Endothelial cell of umbilical vein (primary cell): ENCODE data around the gene GAP43. TPM values are rescaled to one million over a fixed set of nuclear protein-coding genes. Genes with fewer than 3 reads are reported as not detected.

Experiments used
- BruUV-seq: library from RNA; stranded (reverse); fragments of 400-500 nt; replicated peaks from 2 replicates; lab custom pipeline; 2021; lab: Mats Ljungman, UMichigan
- CTCF ChIA-PET: fragments of 300-600, 350-600 bp; sonication (Branson Sonifier 250); formaldehyde crosslinking; loops from one replicate; lab custom pipeline; 2021; ENCODE audit warnings: antibody characterized with exemption, inconsistent platforms; lab: Charles Lee
- POLR2A ChIA-PET: fragments of 300-600, 350-600 bp; sonication (Branson Sonifier 250); formaldehyde crosslinking; loops from one replicate; lab custom pipeline; 2021; ENCODE audit warnings: antibody characterized with exemption, inconsistent platforms; lab: Charles Lee
- DNase-seq: peaks from one replicate; pipeline ENCODE4 v3.0.0-alpha.2; 2011; ENCODE audit warnings: low read depth, low spot score
- FAIRE-seq: peaks from 2 replicates; lab custom pipeline; 2011; peaks lifted over from hg19 to GRCh38; lab: Jason Lieb, UNC
- H2AFZ ChIP-seq: 2 replicates; pipeline ENCODE4 v1.6.0; 2012; ENCODE audit warnings: low read depth, low read length, control low read depth, inconsistent platforms
- H3K27ac ChIP-seq: 2 replicates; pipeline ENCODE4 v1.5.1; 2011; ENCODE audit warnings: low read depth, mild to moderate bottlenecking, control low read depth, low read length, moderate library complexity; ENCODE audit not compliant: insufficient read depth
- H3K27me3 ChIP-seq, 2 experiments: 2 replicates each; pipeline versions ENCODE4 v1.6.0 to v1.6.1; 2011; ENCODE audit warnings: low read length in 2 of 2, mixed read lengths in 1 of 2; ENCODE audit not compliant: control insufficient read depth in 2 of 2, insufficient read depth in 2 of 2
- H3K36me3 ChIP-seq, 2 experiments: 2 replicates in 1 of 2; 3 replicates in 1 of 2; pipeline ENCODE4 v1.5.1; 2011; ENCODE audit warnings: low read length in 2 of 2, mild to moderate bottlenecking in 1 of 2, moderate library complexity in 1 of 2; ENCODE audit not compliant: control insufficient read depth in 2 of 2, insufficient read depth in 2 of 2; ENCODE audit errors: extremely low read depth in 1 of 2
- H3K4me1 ChIP-seq: 3 replicates; pipeline ENCODE4 v1.5.1; 2011; ENCODE audit warnings: mild to moderate bottlenecking, low read length; ENCODE audit not compliant: control insufficient read depth, insufficient read depth; ENCODE audit errors: extremely low read depth
- H3K4me2 ChIP-seq: 2 replicates; pipeline ENCODE4 v1.6.1; 2011; ENCODE audit warnings: low read length, control low read depth, mixed read lengths; ENCODE audit not compliant: insufficient read depth
- H3K4me3 ChIP-seq, 3 experiments: fragments of 200-600 bp in 1 of 3; sonication (generic), shearing (Covaris generic) in 1 of 3; replicated peaks in 1 of 3; 2 replicates each; pipeline ENCODE4 v1.5.1; 2011 to 2016; ENCODE audit warnings: control low read depth in 3 of 3, low read length in 3 of 3, mild to moderate bottlenecking in 2 of 3, inconsistent platforms in 1 of 3, low read depth in 1 of 3, moderate library complexity in 1 of 3; ENCODE audit not compliant: insufficient read depth in 1 of 3
- H3K79me2 ChIP-seq: 2 replicates; pipeline ENCODE4 v1.6.0; 2012; ENCODE audit warnings: low read length, inconsistent platforms; ENCODE audit not compliant: control insufficient read depth, insufficient read depth
- H3K9ac ChIP-seq: replicated peaks from 2 replicates; pipeline ENCODE3; 2011; ENCODE audit warnings: low read length, control low read depth; ENCODE audit not compliant: insufficient read depth; ENCODE audit errors: extremely low read depth
- H3K9me1 ChIP-seq: replicated peaks from 3 replicates; pipeline ENCODE4 v1.6.0; 2011; ENCODE audit warnings: mild to moderate bottlenecking, low read length; ENCODE audit not compliant: control insufficient read depth, insufficient read depth; ENCODE audit errors: extremely low read depth
- H3K9me3 ChIP-seq: replicated peaks from 2 replicates; pipeline ENCODE4 v1.5.1; 2012; ENCODE audit warnings: low read length, inconsistent platforms; ENCODE audit not compliant: control insufficient read depth, insufficient read depth
- H4K20me1 ChIP-seq: replicated peaks from 2 replicates; pipeline ENCODE3; 2011; ENCODE audit warnings: mild to moderate bottlenecking, low read length; ENCODE audit not compliant: control insufficient read depth, insufficient read depth; ENCODE audit errors: extremely low read depth
- CTCF ChIP-seq, 2 donors: IDR thresholded peaks; 1 replicate in 1 of 2; 2 replicates in 1 of 2; pipeline ENCODE4 v1.5.1; 2011; ENCODE audit warnings: low read length in 2 of 2, mild to moderate bottlenecking in 2 of 2, moderate library complexity in 2 of 2, control low read depth in 1 of 2, inconsistent platforms in 1 of 2, low read depth in 1 of 2; ENCODE audit not compliant: insufficient read depth in 1 of 2; ENCODE audit errors: extremely low read depth in 1 of 2
- EZH2 ChIP-seq: IDR thresholded peaks from 2 replicates; pipeline ENCODE4 v1.6.1; 2012; ENCODE audit warnings: borderline replicate concordance, low read depth, mild to moderate bottlenecking, moderate library complexity, low read length, inconsistent platforms; ENCODE audit not compliant: severe bottlenecking
- FOS ChIP-seq: IDR thresholded peaks from 2 replicates; pipeline ENCODE4 v1.6.1; 2011; ENCODE audit warnings: mild to moderate bottlenecking, low read length, moderate library complexity, borderline replicate concordance; ENCODE audit not compliant: insufficient read depth
- GATA2 ChIP-seq: IDR thresholded peaks from 2 replicates; pipeline ENCODE4 v1.7.0; 2011; ENCODE audit warnings: low read depth, mild to moderate bottlenecking, moderate library complexity, mixed read lengths, low read length; ENCODE audit not compliant: insufficient read length, insufficient read depth
- JUN ChIP-seq: IDR thresholded peaks from 2 replicates; pipeline ENCODE4 v1.6.1; 2011; ENCODE audit warnings: borderline replicate concordance, low read depth; ENCODE audit not compliant: insufficient read length, insufficient read depth
- MAX ChIP-seq: IDR thresholded peaks from 2 replicates; pipeline ENCODE4 v1.6.1; 2011; ENCODE audit not compliant: insufficient read depth, insufficient read length
- MYC ChIP-seq: IDR thresholded peaks from one replicate; pipeline ENCODE4 v1.6.1; 2011; ENCODE audit warnings: mild to moderate bottlenecking, low read depth, low read length
- POLR2A ChIP-seq: IDR thresholded peaks from 2 replicates; pipeline ENCODE4 v1.6.1; 2012; ENCODE audit warnings: low read depth, mild to moderate bottlenecking, control low read depth, low read length
- POLR2AphosphoS5 ChIP-seq: IDR thresholded peaks from 2 replicates; pipeline ENCODE4 v1.6.1; 2012; ENCODE audit warnings: low read depth, mild to moderate bottlenecking, control low read depth, low read length, moderate library complexity; ENCODE audit not compliant: insufficient read depth
- dilution Hi-C: fragments of 300-500 bp; cut with MboI; formaldehyde crosslinking; loops from one replicate; pipeline ENCODE4 v1.15.0; 2019; ENCODE audit warnings: low sequenced_read_pairs; ENCODE audit not compliant: extremely low pct_ligation_motif_present
- intact Hi-C: fragments of 100-400 bp; cut with micrococcal nuclease; formaldehyde crosslinking; loops from one replicate; pipeline ENCODE4 v1.10.0; 2022
- polyA plus RNA-seq, 4 experiments: library from polyadenylated mRNA; depleted of rRNA in 3 of 4; stranded (reverse) in 3 of 4; unstranded in 1 of 4; fragments of >200 nt; gene quantifications; 2 replicates each; pipeline versions ENCODE4 v1.2.1 to v1.2.3, GENCODE V29; 2011 to 2012; ENCODE audit warnings: missing spikeins in 1 of 4
- total RNA-seq: library from RNA; stranded (reverse); gene quantifications from 2 replicates; pipeline ENCODE4 v1.2.3, GENCODE V29; 2021

GAP43 gene
- total and polyA plus RNA-seq, 2 donors (not counting 3 experiments of a cell fraction or from before 2014, with no cell fraction given) = 0.06 TPM; not detected in 1

- BruUV-seq = no TSS peak
- FAIRE-seq (no peak), DNase-seq (no peak)
- no peak overlapping the region for H3K9ac ChIP-seq
- H3K4me2 ChIP-seq = no peak overlapping the region
- H3K27me3 ChIP-seq = peaks cover 2 to 4% of the 10 kb centered on the region in 2 experiments
- no peaks in the 10 kb centered on the region for H4K20me1 ChIP-seq
- no peak overlapping the region for H3K4me3 ChIP-seq
- no peaks in the 10 kb centered on the region for H3K79me2 ChIP-seq
- TF ChIP-seq EZH2 (no peak), POLR2AphosphoS5 (no peak), MAX (no peak), CTCF (IDR thresholded peaks at IDR 0.05; ENCODE audit: extremely low read depth in 1 of 2, insufficient read depth in 1 of 2, low read depth in 1 of 2, low read length in 2 of 2) (no peak), GATA2 (no peak), MYC (no peak), POLR2A (no peak), FOS (no peak), JUN (no peak)
- POLR2A ChIA-PET = no interaction called here
- no peaks in the 10 kb centered on the region for H3K9me1 ChIP-seq
- no peaks in the 10 kb centered on the region for H3K4me1 ChIP-seq
- H3K36me3 ChIP-seq = no peaks in the 10 kb centered on the region
- H3K27ac ChIP-seq = no peak overlapping the region
- dilution Hi-C loops (no loop called here), intact Hi-C loops (no loop called here)
- CTCF ChIA-PET = interaction anchor here (1.0 to 2.1 kb wide), 3 partner anchors 24 to 467 kb away, joined by 3 to 7 read pairs (median 3); no protein-coding TSS in a partner anchor
- H3K9me3 ChIP-seq = no peaks in the 10 kb centered on the region
- H2AFZ ChIP-seq = no peak overlapping the region
These were observed 61.8 kb downstream of the GAP43 start for GRCh38 chr3:115685097-115685496.
